Activated naive CD4-positive, alpha-beta T cell treated with anti-CD3 and anti-CD28 coated beads, Interleukin-2, amount 50 U/mL, for 24 hours (primary cell): Measurements from ENCODE around the gene CPT1C.

Experiments
- H3K27ac Mint-ChIP-seq: one replicate; pipeline ENCODE4 v1.8.0; 2021; ENCODE audit warnings: mild to moderate bottlenecking, mixed read lengths
- H3K27me3 Mint-ChIP-seq: one replicate; pipeline ENCODE4 v1.8.0; 2021; ENCODE audit warnings: mixed read lengths
- H3K36me3 Mint-ChIP-seq: one replicate; pipeline ENCODE4 v1.8.0; 2021; ENCODE audit warnings: mixed read lengths
- H3K4me1 Mint-ChIP-seq: one replicate; pipeline ENCODE4 v1.8.0; 2021; ENCODE audit warnings: mixed read lengths
- H3K4me3 Mint-ChIP-seq: one replicate; pipeline ENCODE4 v1.8.0; 2021; ENCODE audit warnings: mild to moderate bottlenecking, mixed read lengths
- H3K9me3 Mint-ChIP-seq: one replicate; pipeline ENCODE4 v1.8.0; 2021; ENCODE audit warnings: mixed read lengths

The CPT1C gene

GRCh38 chr19:49676136-49676783 lies 14.7 kb upstream of the CPT1C start:
- Mint-ChIP-seq H3K9me3 (no peaks in the 10 kb centered on the region), H3K27ac (peak overlapping the region; percentile 99), H3K27me3 (no peaks in the 10 kb centered on the region), H3K4me1 (peaks cover 37% of the 10 kb centered on the region), H3K36me3 (no peaks in the 10 kb centered on the region), H3K4me3 (peak overlapping the region; percentile 93)

- no peaks in the 10 kb centered on the region for H3K9me3 Mint-ChIP-seq
- H3K4me1 Mint-ChIP-seq = peaks cover 36% of the 10 kb centered on the region
- H3K4me3 Mint-ChIP-seq = peak overlapping the region; percentile 93
- no peaks in the 10 kb centered on the region for H3K27me3 Mint-ChIP-seq
- H3K27ac Mint-ChIP-seq = peak overlapping the region; percentile 99
- H3K36me3 Mint-ChIP-seq = no peaks in the 10 kb centered on the region
Measured at GRCh38 chr19:49676784-49677230, 14.1 kb upstream of the CPT1C start.

DNA sequence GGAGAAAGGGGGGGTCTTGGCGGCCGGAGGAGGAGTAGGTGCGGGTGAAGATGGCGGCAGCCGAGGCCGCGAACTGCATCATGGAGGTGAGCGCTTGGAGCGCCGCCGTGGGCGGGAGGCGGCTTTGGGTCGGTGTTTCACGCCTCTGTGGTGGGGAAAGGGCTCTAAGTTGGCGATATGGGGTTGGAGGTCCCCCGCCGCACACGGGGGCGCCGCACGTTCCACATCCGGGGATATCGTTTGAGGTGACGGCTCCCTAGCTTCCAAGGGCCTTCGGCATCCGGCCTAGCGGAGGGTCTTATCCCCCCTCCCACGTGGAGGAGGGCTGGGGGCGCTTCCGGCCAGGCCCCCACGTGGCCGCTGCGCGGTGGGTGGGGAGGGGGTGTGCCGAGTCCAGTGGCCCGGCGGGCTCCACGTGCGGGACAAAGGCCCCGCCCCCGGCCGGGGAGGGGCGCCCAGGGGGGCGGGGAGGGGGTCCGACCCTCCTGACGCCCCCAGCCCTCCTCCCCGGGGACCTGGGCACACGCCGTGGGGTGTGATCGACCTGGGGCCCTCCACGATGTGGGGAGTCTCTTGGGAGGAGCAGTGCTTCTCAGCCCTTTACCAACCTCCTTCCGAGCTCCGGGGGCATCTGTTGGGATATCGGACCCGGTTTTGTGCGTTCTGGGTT lies 13.6 kb upstream of the CPT1C start, which contains the start of gene PRMT1:
PRMT1 (plus strand) TSS at position 41 of the 670 bp plus-strand sequence; CDS start at position 51, 10 bp downstream.
- H3K27ac Mint-ChIP-seq = peak within 1 kb of the TSS; percentile 99
- peaks cover 30% of the 10 kb centered on the region for H3K4me1 Mint-ChIP-seq
- no peaks in the 10 kb centered on the region for H3K36me3 Mint-ChIP-seq

GRCh38 chr19:49677901-49678674 lies 12.8 kb upstream of the CPT1C start:
- Mint-ChIP-seq H3K4me1 (peaks cover 28% of the 10 kb centered on the region), H3K9me3 (no peaks in the 10 kb centered on the region), H3K27me3 (no peaks in the 10 kb centered on the region), H3K27ac (peak overlapping the region; percentile 96), H3K4me3 (peak overlapping the region; percentile 93), H3K36me3 (no peaks in the 10 kb centered on the region)

More for the DNA sequence above, 13.6 kb upstream of the CPT1C start, which contains the start of gene PRMT1:
- no peaks in the 10 kb centered on the region for H3K9me3 Mint-ChIP-seq
- H3K4me3 Mint-ChIP-seq = peak within 1 kb of the TSS; percentile 93
- no peaks in the 10 kb centered on the region for H3K27me3 Mint-ChIP-seq

- Mint-ChIP-seq H3K27me3 (no peaks in the 10 kb centered on the region), H3K4me1 (peaks cover 27% of the 10 kb centered on the region), H3K9me3 (no peaks in the 10 kb centered on the region), H3K4me3 (peak overlapping the region; percentile 93), H3K36me3 (peaks cover 3% of the 10 kb centered on the region), H3K27ac (no peak overlapping the region)
Measured at GRCh38 chr19:49678985-49679770, 11.7 kb upstream of the CPT1C start.

- peak overlapping the region; percentile 70 for H3K4me3 Mint-ChIP-seq
- H3K27me3 Mint-ChIP-seq = no peaks in the 10 kb centered on the region
- peaks cover 3% of the 10 kb centered on the region for H3K36me3 Mint-ChIP-seq
- H3K27ac Mint-ChIP-seq = no peak overlapping the region
- peaks cover 27% of the 10 kb centered on the region for H3K4me1 Mint-ChIP-seq
- H3K9me3 Mint-ChIP-seq = no peaks in the 10 kb centered on the region
Measured at GRCh38 chr19:49679771-49680413, 11.0 kb upstream of the CPT1C start.

DNA sequence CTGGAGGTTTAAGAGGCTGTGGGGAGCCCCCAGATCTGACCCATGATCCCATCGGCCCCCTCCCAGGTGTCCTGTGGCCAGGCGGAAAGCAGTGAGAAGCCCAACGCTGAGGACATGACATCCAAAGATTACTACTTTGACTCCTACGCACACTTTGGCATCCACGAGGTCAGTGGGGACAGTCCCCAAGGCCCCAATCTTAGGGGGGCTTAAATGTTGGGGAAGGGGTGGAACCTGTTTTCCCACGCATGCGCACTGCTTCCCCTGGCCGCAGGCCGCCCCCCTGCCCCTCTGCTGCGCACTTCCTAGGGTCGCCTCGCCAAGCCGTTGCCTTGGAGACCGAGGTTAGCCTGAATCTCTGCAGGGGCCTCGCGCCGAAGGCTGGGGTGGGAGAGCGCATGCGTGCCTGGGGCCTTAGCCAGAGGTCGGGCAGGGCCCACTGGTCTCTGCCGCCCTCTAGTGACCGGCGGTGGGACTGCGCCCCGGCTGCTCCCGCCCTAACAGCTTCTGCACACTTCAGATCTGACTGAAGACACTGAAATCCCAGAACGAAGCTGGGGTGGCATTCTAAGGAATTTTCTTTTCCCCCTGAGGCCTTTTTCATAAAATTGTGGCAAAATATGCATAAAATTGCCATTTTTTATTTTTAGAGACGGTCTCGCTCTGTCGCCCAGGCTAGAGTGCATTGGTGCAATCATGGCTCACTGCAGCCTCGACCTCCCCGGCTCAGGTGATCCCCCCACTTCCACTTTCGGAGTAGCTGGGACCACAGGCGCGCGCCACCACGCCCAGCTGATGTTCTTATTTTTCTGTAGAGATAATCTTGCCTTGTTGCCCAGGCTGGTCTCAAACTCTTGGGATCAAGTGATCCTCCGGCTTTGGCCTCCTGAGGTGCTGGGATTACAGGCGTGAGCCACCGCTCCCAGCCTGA lies 10.2 kb upstream of the CPT1C start:
- Mint-ChIP-seq H3K36me3 (peaks cover 7% of the 10 kb centered on the region), H3K9me3 (no peaks in the 10 kb centered on the region), H3K4me1 (peaks cover 27% of the 10 kb centered on the region), H3K27ac (peak overlapping the region; percentile 76), H3K4me3 (peak overlapping the region; percentile 70), H3K27me3 (no peaks in the 10 kb centered on the region)

DNA sequence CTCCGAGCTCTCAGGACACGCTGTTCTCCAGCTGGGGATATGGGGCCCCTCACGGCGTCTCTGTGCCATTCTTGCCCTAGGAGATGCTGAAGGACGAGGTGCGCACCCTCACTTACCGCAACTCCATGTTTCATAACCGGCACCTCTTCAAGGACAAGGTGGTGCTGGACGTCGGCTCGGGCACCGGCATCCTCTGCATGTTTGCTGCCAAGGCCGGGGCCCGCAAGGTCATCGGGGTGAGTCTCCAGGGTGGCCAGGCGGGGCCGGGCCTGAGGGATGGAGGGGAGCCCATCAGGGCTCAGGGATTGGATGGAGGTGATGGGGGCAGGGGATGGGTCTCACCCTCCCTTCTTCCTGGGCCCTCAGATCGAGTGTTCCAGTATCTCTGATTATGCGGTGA lies 9.1 kb upstream of the CPT1C start:
- H3K36me3 Mint-ChIP-seq = peaks cover 9% of the 10 kb centered on the region
- H3K9me3 Mint-ChIP-seq = no peaks in the 10 kb centered on the region
- peaks cover 17% of the 10 kb centered on the region for H3K4me1 Mint-ChIP-seq
- H3K4me3 Mint-ChIP-seq = no peak overlapping the region
- H3K27me3 Mint-ChIP-seq = no peaks in the 10 kb centered on the region
- H3K27ac Mint-ChIP-seq = no peak overlapping the region

GRCh38 chr19:49682274-49682673 lies 8.6 kb upstream of the CPT1C start:
- Mint-ChIP-seq H3K36me3 (peaks cover 9% of the 10 kb centered on the region), H3K27ac (no peak overlapping the region), H3K9me3 (no peaks in the 10 kb centered on the region), H3K4me3 (no peak overlapping the region), H3K27me3 (no peaks in the 10 kb centered on the region), H3K4me1 (peaks cover 17% of the 10 kb centered on the region)

DNA sequence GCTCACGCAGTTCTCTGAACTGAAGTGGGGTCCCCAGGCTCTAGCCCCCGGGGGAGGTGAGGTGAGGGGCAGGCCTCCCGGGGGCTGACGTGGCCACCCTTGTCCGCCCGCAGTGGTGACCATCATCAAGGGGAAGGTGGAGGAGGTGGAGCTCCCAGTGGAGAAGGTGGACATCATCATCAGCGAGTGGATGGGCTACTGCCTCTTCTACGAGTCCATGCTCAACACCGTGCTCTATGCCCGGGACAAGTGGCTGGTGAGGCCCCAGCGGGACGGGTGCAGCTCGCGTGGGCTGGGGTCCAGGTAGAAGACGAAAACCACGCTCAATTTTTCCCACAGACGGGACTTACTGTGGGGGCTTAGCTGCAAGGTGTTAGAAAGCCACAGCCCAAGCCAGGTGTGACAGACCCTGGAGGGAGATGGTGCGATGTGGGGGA lies 7.1 kb upstream of the CPT1C start:
- Mint-ChIP-seq H3K9me3 (no peaks in the 10 kb centered on the region), H3K4me3 (no peak overlapping the region), H3K27ac (peak overlapping the region; percentile 77), H3K36me3 (peaks cover 11% of the 10 kb centered on the region), H3K27me3 (no peaks in the 10 kb centered on the region), H3K4me1 (peaks cover 21% of the 10 kb centered on the region)

DNA sequence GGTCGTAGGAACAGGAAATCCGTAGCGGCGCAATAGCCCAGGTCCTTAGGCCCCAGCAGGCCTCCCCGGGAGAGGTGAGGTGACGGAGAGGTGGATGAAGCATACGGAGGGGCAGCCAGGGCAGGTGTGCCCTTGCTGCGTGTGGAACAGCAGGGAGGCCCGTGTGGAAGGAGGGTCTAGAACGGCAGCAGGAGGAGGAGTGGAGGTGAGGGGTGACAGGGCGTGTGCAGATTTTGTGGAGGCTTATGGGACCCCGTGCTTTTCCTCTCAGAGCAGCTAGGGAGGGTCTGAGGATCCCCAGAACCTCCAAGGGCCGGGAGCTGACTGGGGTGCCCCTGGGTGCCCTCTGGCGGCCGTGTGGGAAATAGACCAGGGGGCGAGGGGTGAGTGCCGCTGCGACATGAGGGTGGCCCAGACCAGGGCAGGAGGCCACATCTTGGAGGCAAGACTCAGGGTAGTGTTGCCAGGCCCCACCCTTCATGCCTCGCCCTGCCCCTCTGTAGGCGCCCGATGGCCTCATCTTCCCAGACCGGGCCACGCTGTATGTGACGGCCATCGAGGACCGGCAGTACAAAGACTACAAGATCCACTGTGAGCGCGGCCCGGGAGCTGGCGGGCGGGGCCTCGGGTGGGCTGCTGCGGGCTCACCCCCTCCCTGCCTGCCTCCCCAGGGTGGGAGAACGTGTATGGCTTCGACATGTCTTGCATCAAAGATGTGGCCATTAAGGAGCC lies 6.5 kb upstream of the CPT1C start:
- H3K4me1 Mint-ChIP-seq = peaks cover 26% of the 10 kb centered on the region
- H3K27ac Mint-ChIP-seq = peak overlapping the region; percentile 77
- peaks cover 11% of the 10 kb centered on the region for H3K36me3 Mint-ChIP-seq
- H3K9me3 Mint-ChIP-seq = no peaks in the 10 kb centered on the region
- no peak overlapping the region for H3K4me3 Mint-ChIP-seq
- H3K27me3 Mint-ChIP-seq = no peaks in the 10 kb centered on the region

DNA sequence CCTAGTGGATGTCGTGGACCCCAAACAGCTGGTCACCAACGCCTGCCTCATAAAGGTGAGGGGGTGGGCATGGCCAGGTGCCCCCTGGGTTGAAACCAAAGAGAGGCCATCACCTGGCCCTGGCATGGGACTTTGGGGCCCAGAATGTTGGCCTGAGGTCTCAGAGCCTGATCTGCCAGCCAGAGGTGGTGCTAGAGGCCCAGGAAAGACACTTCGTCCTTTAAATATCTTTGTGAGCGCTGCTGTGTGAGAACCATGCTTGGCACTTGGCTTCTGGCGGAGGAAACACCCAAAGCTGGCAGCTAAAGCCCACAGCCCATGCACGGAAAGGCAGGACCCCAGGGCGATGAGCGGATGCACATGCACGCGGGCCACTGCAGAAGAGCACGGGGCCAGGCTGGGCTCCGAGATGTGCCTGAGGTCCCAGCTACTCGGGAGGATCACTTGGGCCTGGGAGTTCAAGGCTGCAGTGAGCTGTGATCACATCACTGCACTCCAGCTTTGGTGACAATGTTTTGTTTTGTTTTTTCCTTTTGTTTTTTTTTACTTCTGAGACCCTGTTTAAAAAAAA lies 5.8 kb upstream of the CPT1C start:
- Mint-ChIP-seq H3K27ac (no peak overlapping the region), H3K4me1 (peaks cover 26% of the 10 kb centered on the region)

GRCh38 chr19:49685845-49686332 lies 5.0 kb upstream of the CPT1C start:
- Mint-ChIP-seq H3K4me3 (no peak overlapping the region), H3K4me1 (peaks cover 28% of the 10 kb centered on the region), H3K27ac (peak overlapping the region; percentile 74), H3K27me3 (peaks cover 3% of the 10 kb centered on the region), H3K9me3 (no peaks in the 10 kb centered on the region), H3K36me3 (peaks cover 11% of the 10 kb centered on the region)

More for the DNA sequence above, 5.8 kb upstream of the CPT1C start:
- Mint-ChIP-seq H3K27me3 (no peaks in the 10 kb centered on the region), H3K9me3 (no peaks in the 10 kb centered on the region), H3K4me3 (no peak overlapping the region), H3K36me3 (peaks cover 11% of the 10 kb centered on the region)
